ENCODE results near the gene THSD7B. TPM values are rescaled to one million over a fixed set of nuclear protein-coding genes. Genes with fewer than 3 reads are reported as not detected.

The THSD7B gene
- total and polyA plus RNA-seq, 2 of the 13 experiments (the other 11 are each of a cell fraction or from before 2014, with no cell fraction given) = 0.02 TPM; not detected in 1

GRCh38 chr2:137005210-137005609 lies 239.9 kb downstream of the THSD7B start:
- Histone ChIP-seq H3K9me3 (ENCODE audit: low read length) (no peaks in the 10 kb centered on the region), H3K4me2 (ENCODE audit: low read depth, low read length) (no peak overlapping the region), H3K4me1 (ENCODE audit: insufficient read depth, low read length) (no peaks in the 10 kb centered on the region), H3K27me3 (ENCODE audit: control insufficient read depth in 1 of 2, insufficient read depth in 2 of 2, low read length in 2 of 2) (no peaks in the 10 kb centered on the region), H3K79me2 (ENCODE audit: insufficient read depth, low read length) (no peaks in the 10 kb centered on the region), H3K36me3 (replicated peaks in 1 of 2; ENCODE audit: control insufficient read depth in 1 of 2, insufficient read depth in 2 of 2, low read length in 2 of 2) (no peaks in the 10 kb centered on the region), H3K4me3 (replicated peaks in 1 of 3; ENCODE audit: insufficient read depth in 1 of 3, low read depth in 2 of 3, low read length in 3 of 3) (no peak overlapping the region), H4K20me1 (ENCODE audit: insufficient read depth, low read length) (no peaks in the 10 kb centered on the region), H2AFZ (ENCODE audit: low read length) (no peak overlapping the region), H3K27ac (ENCODE audit: extremely low read length, insufficient read depth, low read length) (no peak overlapping the region), H3K9ac (ENCODE audit: insufficient read depth, low read depth, low read length) (no peak overlapping the region)
- ATAC-seq (no peak), FAIRE-seq (no peak), DNase-seq (ENCODE audit: low spot score) (no peak)
- in situ Hi-C loops (cut with HindIII; ENCODE audit: extremely low pct_ligation_motif_present, low pct_unique_long_range_greater_than_20kb) = no loop called here
- no peak for TF ChIP-seq ZNF207 (IDR thresholded peaks at IDR 0.05; ENCODE audit: borderline replicate concordance)
- TF ChIP-seq RBAK (CRISPR knock-in tag; IDR thresholded peaks at IDR 0.05) = no peak
- TF ChIP-seq PHF8 (CRISPR knock-in tag; IDR thresholded peaks at IDR 0.05) = no peak
- TF ChIP-seq ZNF629 (CRISPR knock-in tag; conservative IDR thresholded peaks at IDR 0.05) = no peak
- TF ChIP-seq KDM2A (CRISPR knock-in tag; IDR thresholded peaks at IDR 0.05; ENCODE audit: borderline replicate concordance, low read depth) = no peak
- TF ChIP-seq, protein P1, sequence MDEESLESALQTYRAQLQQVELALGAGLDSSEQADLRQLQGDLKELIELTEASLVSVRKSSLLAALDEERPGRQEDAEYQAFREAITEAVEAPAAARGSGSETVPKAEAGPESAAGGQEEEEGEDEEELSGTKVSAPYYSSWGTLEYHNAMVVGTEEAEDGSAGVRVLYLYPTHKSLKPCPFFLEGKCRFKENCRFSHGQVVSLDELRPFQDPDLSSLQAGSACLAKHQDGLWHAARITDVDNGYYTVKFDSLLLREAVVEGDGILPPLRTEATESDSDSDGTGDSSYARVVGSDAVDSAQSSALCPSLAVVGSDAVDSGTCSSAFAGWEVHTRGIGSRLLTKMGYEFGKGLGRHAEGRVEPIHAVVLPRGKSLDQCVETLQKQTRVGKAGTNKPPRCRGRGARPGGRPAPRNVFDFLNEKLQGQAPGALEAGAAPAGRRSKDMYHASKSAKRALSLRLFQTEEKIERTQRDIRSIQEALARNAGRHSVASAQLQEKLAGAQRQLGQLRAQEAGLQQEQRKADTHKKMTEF (CRISPR knock-in tag; IDR thresholded peaks at IDR 0.05) = no peak
- TF ChIP-seq, protein P2, sequence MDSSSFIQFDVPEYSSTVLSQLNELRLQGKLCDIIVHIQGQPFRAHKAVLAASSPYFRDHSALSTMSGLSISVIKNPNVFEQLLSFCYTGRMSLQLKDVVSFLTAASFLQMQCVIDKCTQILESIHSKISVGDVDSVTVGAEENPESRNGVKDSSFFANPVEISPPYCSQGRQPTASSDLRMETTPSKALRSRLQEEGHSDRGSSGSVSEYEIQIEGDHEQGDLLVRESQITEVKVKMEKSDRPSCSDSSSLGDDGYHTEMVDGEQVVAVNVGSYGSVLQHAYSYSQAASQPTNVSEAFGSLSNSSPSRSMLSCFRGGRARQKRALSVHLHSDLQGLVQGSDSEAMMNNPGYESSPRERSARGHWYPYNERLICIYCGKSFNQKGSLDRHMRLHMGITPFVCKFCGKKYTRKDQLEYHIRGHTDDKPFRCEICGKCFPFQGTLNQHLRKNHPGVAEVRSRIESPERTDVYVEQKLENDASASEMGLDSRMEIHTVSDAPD (CRISPR knock-in tag; IDR thresholded peaks at IDR 0.05) = no peak
- 0% methylated on average over 2 of the region's 2 CpGs for WGBS (ENCODE audit: low lambda C conversion rate)
- intact Hi-C loops (cut with micrococcal nuclease; ENCODE audit: unreplicated experiment) = no loop called here
- CTCF ChIA-PET (ENCODE audit: low intra/inter-chr PET ratio, low total read pairs) = no interaction called here
- BruUV-seq (replicated peaks) = no TSS peak
- POLR2A ChIA-PET = no interaction called here

GRCh38 chr2:137007938-137008337 lies 242.6 kb downstream of the THSD7B start:
- H3K36me3 ChIP-seq (replicated peaks in 1 of 2; ENCODE audit: control insufficient read depth in 1 of 2, insufficient read depth in 2 of 2, low read length in 2 of 2) = no peaks in the 10 kb centered on the region

More at GRCh38 chr2:137007938-137008337, 242.6 kb downstream of the THSD7B start:
- Histone ChIP-seq H3K79me2 (ENCODE audit: insufficient read depth, low read length) (no peaks in the 10 kb centered on the region), H3K27me3 (ENCODE audit: control insufficient read depth in 1 of 2, insufficient read depth in 2 of 2, low read length in 2 of 2) (no peaks in the 10 kb centered on the region), H3K9ac (ENCODE audit: insufficient read depth, low read depth, low read length) (no peak overlapping the region), H3K4me1 (ENCODE audit: insufficient read depth, low read length) (no peaks in the 10 kb centered on the region), H3K9me3 (ENCODE audit: low read length) (no peaks in the 10 kb centered on the region), H4K20me1 (ENCODE audit: insufficient read depth, low read length) (no peaks in the 10 kb centered on the region), H3K4me3 (replicated peaks in 1 of 3; ENCODE audit: insufficient read depth in 1 of 3, low read depth in 2 of 3, low read length in 3 of 3) (no peak overlapping the region), H3K27ac (ENCODE audit: extremely low read length, insufficient read depth, low read length) (no peak overlapping the region), H2AFZ (ENCODE audit: low read length) (no peak overlapping the region), H3K4me2 (ENCODE audit: low read depth, low read length) (no peak overlapping the region)
- ChIA-PET POLR2A (no interaction called here), CTCF (ENCODE audit: low intra/inter-chr PET ratio, low total read pairs) (no interaction called here)
- FAIRE-seq (no peak), DNase-seq (ENCODE audit: low spot score) (no peak), ATAC-seq (no peak)
- intact Hi-C loops (cut with micrococcal nuclease; ENCODE audit: unreplicated experiment) (no loop called here), in situ Hi-C loops (cut with HindIII; ENCODE audit: extremely low pct_ligation_motif_present, low pct_unique_long_range_greater_than_20kb) (no loop called here)
- TF ChIP-seq ZBTB42 (CRISPR knock-in tag; IDR thresholded peaks at IDR 0.05) (no peak), SP4 (CRISPR knock-in tag; IDR thresholded peaks at IDR 0.05) (no peak), HIC2 (CRISPR knock-in tag; IDR thresholded peaks at IDR 0.05; ENCODE audit: low read depth) (no peak), ZNF557 (CRISPR knock-in tag; IDR thresholded peaks at IDR 0.05) (no peak), ZNF230 (CRISPR knock-in tag; IDR thresholded peaks at IDR 0.05) (no peak), TCF7L2 (IDR thresholded peaks at IDR 0.05; ENCODE audit: low read depth, low read length) (no peak), ZNF629 (CRISPR knock-in tag; conservative IDR thresholded peaks at IDR 0.05) (no peak)
- BruUV-seq (replicated peaks) = no TSS peak

Measured in HepG2 (cell line).